Measurements from ENCODE around the gene TEPSIN. TPM values are rescaled to one million over a fixed set of nuclear protein-coding genes. Genes with fewer than 3 reads are reported as not detected.

Gene TEPSIN
- polyA plus RNA-seq, 4 donors: 19.3 to 89.9 (median 36.0) TPM

- Histone ChIP-seq H3K9me3 (ENCODE audit: control insufficient read depth in 2 of 2, insufficient read depth in 1 of 2, low read depth in 1 of 2, low read length in 1 of 2) (no peaks in the 10 kb centered on the region), H3K36me3 (ENCODE audit: control insufficient read depth in 3 of 3, insufficient read depth in 2 of 3, low read depth in 1 of 3, low read length in 3 of 3) (peaks cover 11 to 85% (median 21%) of the 10 kb centered on the region in 3 donors), H3K4me1 (ENCODE audit: control insufficient read depth in 3 of 3, insufficient read depth in 2 of 3, low read depth in 1 of 3, low read length in 2 of 3) (peaks cover 0 to 37% (median 5%) of the 10 kb centered on the region in 3 donors), H3K27ac (ENCODE audit: low read depth in 1 of 3, low read length in 2 of 3) (no peak overlapping the region), H3K4me3 (ENCODE audit: low read depth in 1 of 3, low read length in 3 of 3) (no peak overlapping the region), H3K27me3 (ENCODE audit: control insufficient read depth in 3 of 3, insufficient read depth in 3 of 3, low read length in 3 of 3) (no peaks in the 10 kb centered on the region)
- 81 to 86% (median 82%) methylated on average over 12 of the region's 12 CpGs for WGBS, 3 donors
- FAIRE-seq (no peak), DNase-seq (no peak)
These were observed 17.8 kb upstream of the TEPSIN start for GRCh38 chr17:81256616-81257015.

GRCh38 chr17:81254955-81255717, 16.3 kb upstream of the TEPSIN start:
- DNase-seq (peak; percentile 88 to 89), FAIRE-seq (no peak)
- Histone ChIP-seq H3K9me3 (ENCODE audit: control insufficient read depth in 2 of 2, insufficient read depth in 1 of 2, low read depth in 1 of 2, low read length in 1 of 2) (no peaks in the 10 kb centered on the region), H3K27me3 (ENCODE audit: control insufficient read depth in 3 of 3, insufficient read depth in 3 of 3, low read length in 3 of 3) (no peaks in the 10 kb centered on the region), H3K27ac (ENCODE audit: low read depth in 1 of 3, low read length in 2 of 3) (peak overlapping the region in 1 of 3 donors; percentile 69), H3K4me3 (ENCODE audit: low read depth in 1 of 3, low read length in 3 of 3) (peak overlapping the region in 1 of 3 donors; percentile 9), H3K36me3 (ENCODE audit: control insufficient read depth in 3 of 3, insufficient read depth in 2 of 3, low read depth in 1 of 3, low read length in 3 of 3) (peaks cover 9 to 84% (median 19%) of the 10 kb centered on the region in 3 donors), H3K4me1 (ENCODE audit: control insufficient read depth in 3 of 3, insufficient read depth in 2 of 3, low read depth in 1 of 3, low read length in 2 of 3) (peaks cover 0 to 52% (median 5%) of the 10 kb centered on the region in 3 donors)
- 21 to 38% (median 37%) methylated on average over 35 of the region's 35 CpGs for WGBS, 3 donors

- no peaks in the 10 kb centered on the region for H3K27me3 ChIP-seq (ENCODE audit: control insufficient read depth in 3 of 3, insufficient read depth in 3 of 3, low read length in 3 of 3)
- FAIRE-seq (no peak), DNase-seq (peak in 1 of 2 donors; percentile 55)
- 62 to 64% (median 64%) methylated on average over 19 of the region's 19 CpGs for WGBS, 3 donors
- peaks cover 0 to 56% (median 5%) of the 10 kb centered on the region in 3 donors for H3K4me1 ChIP-seq (ENCODE audit: control insufficient read depth in 3 of 3, insufficient read depth in 2 of 3, low read depth in 1 of 3, low read length in 2 of 3)
- no peak overlapping the region for H3K4me3 ChIP-seq (ENCODE audit: low read depth in 1 of 3, low read length in 3 of 3)
- peaks cover 0 to 81% (median 8%) of the 10 kb centered on the region in 3 donors for H3K36me3 ChIP-seq (ENCODE audit: control insufficient read depth in 3 of 3, insufficient read depth in 2 of 3, low read depth in 1 of 3, low read length in 3 of 3)
- peak overlapping the region in 1 of 3 donors; percentile 35 for H3K27ac ChIP-seq (ENCODE audit: low read depth in 1 of 3, low read length in 2 of 3)
- no peaks in the 10 kb centered on the region for H3K9me3 ChIP-seq (ENCODE audit: control insufficient read depth in 2 of 2, insufficient read depth in 1 of 2, low read depth in 1 of 2, low read length in 1 of 2)
These were observed 14.7 kb upstream of the TEPSIN start for GRCh38 chr17:81253358-81254131.

- WGBS, 3 donors: 39 to 71% (median 43%) methylated on average over 15 of the region's 15 CpGs
- Histone ChIP-seq H3K36me3 (ENCODE audit: control insufficient read depth in 3 of 3, insufficient read depth in 2 of 3, low read depth in 1 of 3, low read length in 3 of 3) (peaks cover 0 to 80% (median 8%) of the 10 kb centered on the region in 3 donors), H3K27ac (ENCODE audit: low read depth in 1 of 3, low read length in 2 of 3) (peak overlapping the region in 1 of 3 donors; percentile 35), H3K9me3 (ENCODE audit: control insufficient read depth in 2 of 2, insufficient read depth in 1 of 2, low read depth in 1 of 2, low read length in 1 of 2) (no peaks in the 10 kb centered on the region), H3K27me3 (ENCODE audit: control insufficient read depth in 3 of 3, insufficient read depth in 3 of 3, low read length in 3 of 3) (no peaks in the 10 kb centered on the region), H3K4me1 (ENCODE audit: control insufficient read depth in 3 of 3, insufficient read depth in 2 of 3, low read depth in 1 of 3, low read length in 2 of 3) (peaks cover 0 to 56% (median 5%) of the 10 kb centered on the region in 3 donors), H3K4me3 (ENCODE audit: low read depth in 1 of 3, low read length in 3 of 3) (no peak overlapping the region)
- FAIRE-seq: no peak
- no peak for DNase-seq
These were observed 14.1 kb upstream of the TEPSIN start for GRCh38 chr17:81252987-81253329.

- Histone ChIP-seq H3K27me3 (ENCODE audit: control insufficient read depth in 3 of 3, insufficient read depth in 3 of 3, low read length in 3 of 3) (no peaks in the 10 kb centered on the region), H3K4me3 (ENCODE audit: low read depth in 1 of 3, low read length in 3 of 3) (no peak overlapping the region), H3K4me1 (ENCODE audit: control insufficient read depth in 3 of 3, insufficient read depth in 2 of 3, low read depth in 1 of 3, low read length in 2 of 3) (peaks cover 0 to 56% (median 5%) of the 10 kb centered on the region in 3 donors), H3K27ac (ENCODE audit: low read depth in 1 of 3, low read length in 2 of 3) (peak overlapping the region in 2 of 3 donors; percentile 35 to 60), H3K9me3 (ENCODE audit: control insufficient read depth in 2 of 2, insufficient read depth in 1 of 2, low read depth in 1 of 2, low read length in 1 of 2) (no peaks in the 10 kb centered on the region), H3K36me3 (ENCODE audit: control insufficient read depth in 3 of 3, insufficient read depth in 2 of 3, low read depth in 1 of 3, low read length in 3 of 3) (peaks cover 0 to 76% (median 8%) of the 10 kb centered on the region in 3 donors)
- WGBS, 3 donors: 44 to 72% (median 64%) methylated on average over 15 of the region's 15 CpGs
- FAIRE-seq: no peak
- DNase-seq: peak; percentile 53 to 56
These were observed 13.6 kb upstream of the TEPSIN start for GRCh38 chr17:81252326-81252986.

- FAIRE-seq (no peak), DNase-seq (peak; percentile 83 to 84)
- Histone ChIP-seq H3K4me3 (ENCODE audit: low read depth in 1 of 3, low read length in 3 of 3) (no peak overlapping the region), H3K27ac (ENCODE audit: low read depth in 1 of 3, low read length in 2 of 3) (peak overlapping the region in 2 of 3 donors; percentile 35 to 60), H3K27me3 (ENCODE audit: control insufficient read depth in 3 of 3, insufficient read depth in 3 of 3, low read length in 3 of 3) (no peaks in the 10 kb centered on the region), H3K36me3 (ENCODE audit: control insufficient read depth in 3 of 3, insufficient read depth in 2 of 3, low read depth in 1 of 3, low read length in 3 of 3) (peaks cover 0 to 76% (median 6%) of the 10 kb centered on the region in 3 donors), H3K9me3 (ENCODE audit: control insufficient read depth in 2 of 2, insufficient read depth in 1 of 2, low read depth in 1 of 2, low read length in 1 of 2) (no peaks in the 10 kb centered on the region), H3K4me1 (ENCODE audit: control insufficient read depth in 3 of 3, insufficient read depth in 2 of 3, low read depth in 1 of 3, low read length in 2 of 3) (peaks cover 0 to 56% (median 5%) of the 10 kb centered on the region in 3 donors)
- WGBS, 3 donors: 18 to 66% (median 42%) methylated on average over 26 to 29 of the region's 29 CpGs
These were observed 12.9 kb upstream of the TEPSIN start for GRCh38 chr17:81251709-81252301.

GRCh38 chr17:81251094-81251708, 12.3 kb upstream of the TEPSIN start:
- H3K9me3 ChIP-seq (ENCODE audit: control insufficient read depth in 2 of 2, insufficient read depth in 1 of 2, low read depth in 1 of 2, low read length in 1 of 2): no peaks in the 10 kb centered on the region
- H3K4me1 ChIP-seq (ENCODE audit: control insufficient read depth in 3 of 3, insufficient read depth in 2 of 3, low read depth in 1 of 3, low read length in 2 of 3): peaks cover 0 to 55% (median 5%) of the 10 kb centered on the region in 3 donors
- DNase-seq (peak; percentile 62 to 79), FAIRE-seq (no peak)
- H3K4me3 ChIP-seq (ENCODE audit: low read depth in 1 of 3, low read length in 3 of 3): no peak overlapping the region
- H3K27me3 ChIP-seq (ENCODE audit: control insufficient read depth in 3 of 3, insufficient read depth in 3 of 3, low read length in 3 of 3): no peaks in the 10 kb centered on the region
- peak overlapping the region in 2 of 3 donors; percentile 35 to 37 for H3K27ac ChIP-seq (ENCODE audit: low read depth in 1 of 3, low read length in 2 of 3)
- H3K36me3 ChIP-seq (ENCODE audit: control insufficient read depth in 3 of 3, insufficient read depth in 2 of 3, low read depth in 1 of 3, low read length in 3 of 3): peaks cover 0 to 76% (median 6%) of the 10 kb centered on the region in 3 donors
- 17 to 52% (median 47%) methylated on average over 24 to 25 of the region's 25 CpGs for WGBS, 3 donors

Measured in small intestine (tissue), 7 donors.